HepG2 (cell line): ENCODE measurements around the gene PDIA5.

Experiments
- BHLHE40 ChIP-seq: IDR thresholded peaks from 2 replicates; pipeline ENCODE4 v1.6.1; 2011; ENCODE audit warnings: low read length, improper control_type of control experiment
- EP300 ChIP-seq, 3 experiments: sonication (generic) in 1 of 3; formaldehyde crosslinking in 1 of 3; IDR thresholded peaks; 2 replicates each; pipeline versions ENCODE4 v1.5.1 to v1.6.1; 2011 to 2020; ENCODE audit warnings: low read depth in 2 of 3, low read length in 2 of 3, borderline replicate concordance in 1 of 3, improper control_type of control experiment in 1 of 3, mild to moderate bottlenecking in 1 of 3, missing genetic modification reagents in 1 of 3, moderate library complexity in 1 of 3
- JUND ChIP-seq: sonication (generic); formaldehyde crosslinking; IDR thresholded peaks from 2 replicates; pipeline ENCODE4 v1.8.0; 2022; ENCODE audit warnings: mild to moderate bottlenecking, missing genetic modification reagents
- MAFK ChIP-seq, 2 experiments: IDR thresholded peaks in 1 of 2; conservative IDR thresholded peaks in 1 of 2; 2 replicates each; pipeline ENCODE4 v1.6.1; 2011; ENCODE audit warnings: improper control_type of control experiment in 2 of 2, low read length in 2 of 2
- POLR2A ChIP-seq, 2 experiments: IDR thresholded peaks; 2 replicates each; pipeline ENCODE4 v1.6.1; 2011; ENCODE audit warnings: low read depth in 2 of 2, low read length in 2 of 2, mild to moderate bottlenecking in 1 of 2, moderate library complexity in 1 of 2; ENCODE audit not compliant: insufficient read depth in 1 of 2
- RFX1 ChIP-seq: fragments of 450-650 bp; IDR thresholded peaks from 2 replicates; pipeline ENCODE4 v1.6.1; 2017
- TCF7L2 ChIP-seq: IDR thresholded peaks from 2 replicates; pipeline ENCODE4 v1.6.1; 2011; ENCODE audit warnings: mild to moderate bottlenecking, low read depth, low read length, moderate library complexity
- TOE1 ChIP-seq: sonication (generic); formaldehyde crosslinking; IDR thresholded peaks from 2 replicates; pipeline ENCODE4 v1.4.0; 2020; ENCODE audit warnings: mild to moderate bottlenecking, missing genetic modification reagents
- ZFP36L2 ChIP-seq: sonication (generic); formaldehyde crosslinking; IDR thresholded peaks from 2 replicates; pipeline ENCODE4 v1.4.0; 2020; ENCODE audit warnings: missing genetic modification reagents
- ZKSCAN8 ChIP-seq: IDR thresholded peaks from 2 replicates; pipeline ENCODE4 v1.6.1; 2016; ENCODE audit warnings: borderline replicate concordance, missing genetic modification reagents, missing compliant biosample characterization
- ZNF747 ChIP-seq: sonication (generic); formaldehyde crosslinking; IDR thresholded peaks from 2 replicates; pipeline ENCODE4 v1.8.1; 2023; ENCODE audit warnings: missing genetic modification reagents, mild to moderate bottlenecking, borderline replicate concordance
- TF ChIP-seq, protein P1 (sequence below): sonication (generic); formaldehyde crosslinking; IDR thresholded peaks from 2 replicates; pipeline ENCODE4 v1.5.0; 2020; ENCODE audit warnings: mild to moderate bottlenecking, missing genetic modification reagents, moderate library complexity
- TF ChIP-seq, protein P2 (sequence below), 2 experiments: IDR thresholded peaks; 2 replicates each; pipeline ENCODE4 v1.6.1; 2011 to 2012; ENCODE audit warnings: low read length in 2 of 2, borderline replicate concordance in 1 of 2, low read depth in 1 of 2, mild to moderate bottlenecking in 1 of 2, moderate library complexity in 1 of 2
- TF ChIP-seq, protein P3 (sequence below): sonication (generic); formaldehyde crosslinking; conservative IDR thresholded peaks from 2 replicates; pipeline ENCODE4 v1.8.0; 2022; ENCODE audit warnings: missing genetic modification reagents

DNA sequence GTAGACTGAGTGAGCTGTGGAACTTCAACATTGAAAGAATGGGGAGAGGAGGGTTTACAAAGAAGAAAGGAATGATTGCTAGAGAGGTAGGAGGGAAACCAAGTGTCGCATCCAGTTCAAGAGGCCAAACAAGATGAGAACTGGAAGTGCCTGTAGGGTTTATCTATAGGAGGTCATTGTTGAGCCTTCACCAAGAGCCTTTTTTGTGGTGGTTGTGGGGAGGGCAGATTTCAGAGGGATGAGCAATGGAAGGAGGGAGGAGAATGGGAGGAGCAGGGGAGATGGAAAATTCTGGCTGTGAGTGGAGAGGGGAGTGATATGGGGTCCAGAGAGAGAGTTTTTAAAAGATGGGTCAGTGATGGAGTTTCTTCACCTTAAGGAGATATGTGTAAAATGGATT, 8.5 kb downstream of the PDIA5 start:
- no peak for TF ChIP-seq BHLHE40
- no peak for TF ChIP-seq POLR2A (IDR thresholded peaks at IDR 0.05; ENCODE audit: insufficient read depth in 1 of 2, low read depth in 2 of 2, low read length in 2 of 2)
- TF ChIP-seq, protein P1, sequence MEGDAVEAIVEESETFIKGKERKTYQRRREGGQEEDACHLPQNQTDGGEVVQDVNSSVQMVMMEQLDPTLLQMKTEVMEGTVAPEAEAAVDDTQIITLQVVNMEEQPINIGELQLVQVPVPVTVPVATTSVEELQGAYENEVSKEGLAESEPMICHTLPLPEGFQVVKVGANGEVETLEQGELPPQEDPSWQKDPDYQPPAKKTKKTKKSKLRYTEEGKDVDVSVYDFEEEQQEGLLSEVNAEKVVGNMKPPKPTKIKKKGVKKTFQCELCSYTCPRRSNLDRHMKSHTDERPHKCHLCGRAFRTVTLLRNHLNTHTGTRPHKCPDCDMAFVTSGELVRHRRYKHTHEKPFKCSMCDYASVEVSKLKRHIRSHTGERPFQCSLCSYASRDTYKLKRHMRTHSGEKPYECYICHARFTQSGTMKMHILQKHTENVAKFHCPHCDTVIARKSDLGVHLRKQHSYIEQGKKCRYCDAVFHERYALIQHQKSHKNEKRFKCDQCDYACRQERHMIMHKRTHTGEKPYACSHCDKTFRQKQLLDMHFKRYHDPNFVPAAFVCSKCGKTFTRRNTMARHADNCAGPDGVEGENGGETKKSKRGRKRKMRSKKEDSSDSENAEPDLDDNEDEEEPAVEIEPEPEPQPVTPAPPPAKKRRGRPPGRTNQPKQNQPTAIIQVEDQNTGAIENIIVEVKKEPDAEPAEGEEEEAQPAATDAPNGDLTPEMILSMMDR (CRISPR knock-in tag), result no peak
- no peak for TF ChIP-seq EP300 (IDR thresholded peaks at IDR 0.05; ENCODE audit: low read depth in 2 of 2, low read length in 2 of 2)
- no peak for TF ChIP-seq EP300 (CRISPR knock-in tag; IDR thresholded peaks at IDR 0.05; ENCODE audit: borderline replicate concordance)
- no peak for TF ChIP-seq RFX1
- no peak for TF ChIP-seq JUND (CRISPR knock-in tag)
- TF ChIP-seq MAFK (conservative IDR thresholded peaks at IDR 0.05 in 1 of 2, IDR thresholded peaks at IDR 0.05 in 1 of 2; ENCODE audit: low read length in 2 of 2), result no peak
- TF ChIP-seq, protein P2, sequence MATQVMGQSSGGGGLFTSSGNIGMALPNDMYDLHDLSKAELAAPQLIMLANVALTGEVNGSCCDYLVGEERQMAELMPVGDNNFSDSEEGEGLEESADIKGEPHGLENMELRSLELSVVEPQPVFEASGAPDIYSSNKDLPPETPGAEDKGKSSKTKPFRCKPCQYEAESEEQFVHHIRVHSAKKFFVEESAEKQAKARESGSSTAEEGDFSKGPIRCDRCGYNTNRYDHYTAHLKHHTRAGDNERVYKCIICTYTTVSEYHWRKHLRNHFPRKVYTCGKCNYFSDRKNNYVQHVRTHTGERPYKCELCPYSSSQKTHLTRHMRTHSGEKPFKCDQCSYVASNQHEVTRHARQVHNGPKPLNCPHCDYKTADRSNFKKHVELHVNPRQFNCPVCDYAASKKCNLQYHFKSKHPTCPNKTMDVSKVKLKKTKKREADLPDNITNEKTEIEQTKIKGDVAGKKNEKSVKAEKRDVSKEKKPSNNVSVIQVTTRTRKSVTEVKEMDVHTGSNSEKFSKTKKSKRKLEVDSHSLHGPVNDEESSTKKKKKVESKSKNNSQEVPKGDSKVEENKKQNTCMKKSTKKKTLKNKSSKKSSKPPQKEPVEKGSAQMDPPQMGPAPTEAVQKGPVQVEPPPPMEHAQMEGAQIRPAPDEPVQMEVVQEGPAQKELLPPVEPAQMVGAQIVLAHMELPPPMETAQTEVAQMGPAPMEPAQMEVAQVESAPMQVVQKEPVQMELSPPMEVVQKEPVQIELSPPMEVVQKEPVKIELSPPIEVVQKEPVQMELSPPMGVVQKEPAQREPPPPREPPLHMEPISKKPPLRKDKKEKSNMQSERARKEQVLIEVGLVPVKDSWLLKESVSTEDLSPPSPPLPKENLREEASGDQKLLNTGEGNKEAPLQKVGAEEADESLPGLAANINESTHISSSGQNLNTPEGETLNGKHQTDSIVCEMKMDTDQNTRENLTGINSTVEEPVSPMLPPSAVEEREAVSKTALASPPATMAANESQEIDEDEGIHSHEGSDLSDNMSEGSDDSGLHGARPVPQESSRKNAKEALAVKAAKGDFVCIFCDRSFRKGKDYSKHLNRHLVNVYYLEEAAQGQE (IDR thresholded peaks at IDR 0.05; ENCODE audit: borderline replicate concordance in 1 of 2, low read depth in 1 of 2, low read length in 2 of 2), result no peak
- no peak for TF ChIP-seq ZFP36L2 (CRISPR knock-in tag)
- TF ChIP-seq TOE1, result no peak
- TF ChIP-seq ZKSCAN8, result no peak
- no peak for TF ChIP-seq ZNF747 (CRISPR knock-in tag)
- TF ChIP-seq TCF7L2, result no peak
- TF ChIP-seq, protein P3, sequence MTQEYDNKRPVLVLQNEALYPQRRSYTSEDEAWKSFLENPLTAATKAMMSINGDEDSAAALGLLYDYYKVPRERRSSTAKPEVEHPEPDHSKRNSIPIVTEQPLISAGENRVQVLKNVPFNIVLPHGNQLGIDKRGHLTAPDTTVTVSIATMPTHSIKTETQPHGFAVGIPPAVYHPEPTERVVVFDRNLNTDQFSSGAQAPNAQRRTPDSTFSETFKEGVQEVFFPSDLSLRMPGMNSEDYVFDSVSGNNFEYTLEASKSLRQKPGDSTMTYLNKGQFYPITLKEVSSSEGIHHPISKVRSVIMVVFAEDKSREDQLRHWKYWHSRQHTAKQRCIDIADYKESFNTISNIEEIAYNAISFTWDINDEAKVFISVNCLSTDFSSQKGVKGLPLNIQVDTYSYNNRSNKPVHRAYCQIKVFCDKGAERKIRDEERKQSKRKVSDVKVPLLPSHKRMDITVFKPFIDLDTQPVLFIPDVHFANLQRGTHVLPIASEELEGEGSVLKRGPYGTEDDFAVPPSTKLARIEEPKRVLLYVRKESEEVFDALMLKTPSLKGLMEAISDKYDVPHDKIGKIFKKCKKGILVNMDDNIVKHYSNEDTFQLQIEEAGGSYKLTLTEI (CRISPR knock-in tag), result no peak
